Endothelial cell (in vitro differentiated cells): ENCODE measurements around the gene RSF1. TPM values are rescaled to one million over a fixed set of nuclear protein-coding genes. Genes with fewer than 3 reads are reported as not detected.

Experiments used
- DNase-seq: peaks from one replicate; pipeline ENCODE4 v3.0.0; 2021; ENCODE audit warnings: low spot score
- H3K27ac Mint-ChIP-seq: one replicate; pipeline ENCODE4 v1.8.0; 2021; ENCODE audit warnings: mixed read lengths, inconsistent platforms; ENCODE audit not compliant: unreplicated experiment
- H3K27me3 Mint-ChIP-seq: one replicate; pipeline ENCODE4 v1.8.0; 2021; ENCODE audit warnings: mild to moderate bottlenecking, moderate library complexity, mixed read lengths, inconsistent platforms; ENCODE audit not compliant: unreplicated experiment
- H3K36me3 Mint-ChIP-seq: one replicate; pipeline ENCODE4 v1.8.0; 2021; ENCODE audit warnings: mild to moderate bottlenecking, low read depth, mixed read lengths, inconsistent platforms; ENCODE audit not compliant: unreplicated experiment
- H3K4me1 Mint-ChIP-seq: one replicate; pipeline ENCODE4 v1.8.0; 2021; ENCODE audit warnings: mild to moderate bottlenecking, mixed read lengths, inconsistent platforms; ENCODE audit not compliant: unreplicated experiment
- H3K4me3 Mint-ChIP-seq: one replicate; pipeline ENCODE4 v1.8.0; 2021; ENCODE audit warnings: mild to moderate bottlenecking, mixed read lengths, inconsistent platforms; ENCODE audit not compliant: unreplicated experiment
- H3K9me3 Mint-ChIP-seq: one replicate; pipeline ENCODE4 v1.8.0; 2021; ENCODE audit warnings: mixed read lengths, inconsistent platforms; ENCODE audit not compliant: unreplicated experiment
- CTCF ChIP-seq: fragments of 200-600 bp; sonication (generic); IDR thresholded peaks from one replicate; pipeline ENCODE4 v1.5.0; 2021; ENCODE audit warnings: antibody characterized with exemption; ENCODE audit not compliant: unreplicated experiment
- total RNA-seq: library from RNA; stranded (reverse); fragmentation: NEBNext Ultra II Directional; extraction: Animal tissue kit (Norgen Biotek cat#: 25700); gene quantifications from one replicate; pipeline ENCODE4 v1.2.1, GENCODE V29; 2021; ENCODE audit not compliant: unreplicated experiment

The RSF1 gene
- total RNA-seq, 1 donor from 2014 or later = 73.7 TPM

- no peaks in the 10 kb centered on the region for H3K27me3 Mint-ChIP-seq
- H3K36me3 Mint-ChIP-seq = peaks cover 10% of the 10 kb centered on the region
- H3K4me1 Mint-ChIP-seq = no peaks in the 10 kb centered on the region
- H3K4me3 Mint-ChIP-seq = no peak overlapping the region
- no peak overlapping the region for H3K27ac Mint-ChIP-seq
- H3K9me3 Mint-ChIP-seq = no peaks in the 10 kb centered on the region
- no peak for DNase-seq
- no peak for TF ChIP-seq CTCF
Measured at GRCh38 chr11:77665240-77665965, 155.1 kb downstream of the RSF1 start.

- Mint-ChIP-seq H3K27me3 (no peaks in the 10 kb centered on the region), H3K27ac (no peak overlapping the region), H3K36me3 (no peaks in the 10 kb centered on the region), H3K4me3 (no peak overlapping the region), H3K4me1 (no peaks in the 10 kb centered on the region), H3K9me3 (no peaks in the 10 kb centered on the region)
- DNase-seq = no peak
- TF ChIP-seq CTCF = no peak
Measured at GRCh38 chr11:77661670-77662069, 158.9 kb downstream of the RSF1 start.

GRCh38 chr11:77660947-77661346 lies 159.6 kb downstream of the RSF1 start:
- no peaks in the 10 kb centered on the region for H3K9me3 Mint-ChIP-seq
- no peaks in the 10 kb centered on the region for H3K27me3 Mint-ChIP-seq
- no peak overlapping the region for H3K27ac Mint-ChIP-seq
- TF ChIP-seq CTCF = no peak
- H3K4me1 Mint-ChIP-seq = no peaks in the 10 kb centered on the region
- H3K36me3 Mint-ChIP-seq = no peaks in the 10 kb centered on the region
- H3K4me3 Mint-ChIP-seq = no peak overlapping the region
- DNase-seq = no peak

GRCh38 chr11:77658213-77659013 lies 162.1 kb downstream of the RSF1 start:
- Mint-ChIP-seq H3K36me3 (no peaks in the 10 kb centered on the region), H3K27ac (no peak overlapping the region), H3K4me3 (no peak overlapping the region), H3K4me1 (no peaks in the 10 kb centered on the region), H3K9me3 (no peaks in the 10 kb centered on the region), H3K27me3 (no peaks in the 10 kb centered on the region)
- DNase-seq = no peak
- TF ChIP-seq CTCF = no peak

GRCh38 chr11:77656362-77656761 lies 164.2 kb downstream of the RSF1 start:
- no peak overlapping the region for H3K4me3 Mint-ChIP-seq
- no peak for TF ChIP-seq CTCF
- no peaks in the 10 kb centered on the region for H3K36me3 Mint-ChIP-seq
- H3K4me1 Mint-ChIP-seq = no peaks in the 10 kb centered on the region
- no peaks in the 10 kb centered on the region for H3K27me3 Mint-ChIP-seq
- H3K27ac Mint-ChIP-seq = no peak overlapping the region
- no peak for DNase-seq
- H3K9me3 Mint-ChIP-seq = no peaks in the 10 kb centered on the region
